HG02840 (cell line): ENCODE results near the gene NAALAD2.
"Not testable (repeated sequence)": the region's sequence is repeated elsewhere in the genome, so short reads cannot be mapped to it uniquely, and the experiment has no call there.

Experiments used
- ATAC-seq: cut with Tn5 transposase; IDR thresholded peaks from one replicate; pipeline ENCODE4 v1.9.1; 2021; ENCODE audit warnings: mild to moderate bottlenecking, moderate library complexity, moderate number of reproducible peaks; ENCODE audit not compliant: unreplicated experiment, low FRiP score

The NAALAD2 gene

DNA sequence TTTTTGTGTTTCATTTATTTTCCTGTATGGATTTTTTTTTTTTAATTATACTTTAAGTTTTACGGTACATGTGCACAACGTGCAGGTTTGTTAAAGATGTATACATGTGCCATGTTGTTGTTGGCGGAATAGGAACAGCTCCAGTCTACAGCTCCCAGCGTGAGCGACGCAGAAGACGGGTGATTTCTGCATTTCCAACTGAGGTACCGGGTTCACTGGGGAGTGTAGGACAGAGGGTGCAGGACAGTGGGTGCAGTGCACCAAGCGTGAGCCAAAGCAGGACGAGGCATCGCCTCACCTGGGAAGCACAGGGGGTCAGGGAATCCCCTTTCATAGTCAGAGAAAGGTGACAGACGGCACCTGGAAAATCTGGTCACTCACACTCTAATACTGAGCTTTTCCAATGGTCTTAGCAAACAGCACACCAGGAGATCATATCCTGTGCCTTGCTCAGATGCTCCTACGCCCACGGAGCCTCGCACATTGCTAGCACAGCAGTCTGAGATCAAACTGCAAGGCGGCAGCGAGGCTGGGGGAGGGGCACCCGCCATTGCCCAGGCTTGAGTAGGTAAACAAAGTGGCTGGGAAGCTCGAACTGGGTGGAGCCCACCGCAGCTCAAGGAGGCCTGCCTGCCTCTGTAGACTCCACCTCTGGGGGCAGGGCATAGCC lies 105.6 kb downstream of the NAALAD2 start:
- not testable (repeated sequence) for ATAC-seq

DNA sequence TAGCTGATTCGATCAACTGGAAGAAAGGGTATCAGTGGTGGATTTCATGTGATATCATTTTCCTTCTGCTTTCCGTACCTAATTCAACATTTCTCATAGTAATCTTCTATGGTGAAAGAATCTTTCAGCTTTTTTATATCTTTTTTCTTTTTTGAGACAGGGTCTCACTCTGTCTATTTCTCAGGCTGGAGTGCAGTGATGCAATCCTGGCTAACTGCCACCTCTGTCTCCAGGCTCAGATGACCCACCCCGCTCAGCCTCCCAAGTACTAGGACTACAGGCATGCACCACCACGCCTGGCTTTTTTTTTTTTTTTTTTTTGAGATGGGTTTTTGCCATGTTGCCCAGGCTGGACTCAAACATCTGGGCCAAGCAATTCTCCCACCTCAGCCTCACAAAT lies 107.0 kb downstream of the NAALAD2 start:
- no peak for ATAC-seq
